A549 (cell line): ENCODE data around the gene FNIP1. TPM values are rescaled to one million over a fixed set of nuclear protein-coding genes. Genes with fewer than 3 reads are reported as not detected.
A peak's percentile ranks its signal among the peaks of the same experiment; 100 is the strongest.

Experiments used
- ATAC-seq, 2 experiments: fragments of 200-7000 bp in 1 of 2; fragments of >200 bp in 1 of 2; cut with Nextera tagmentation in 1 of 2; cut with Tn5 transposase in 1 of 2; 3 replicates each; pipeline versions ENCODE4 v1.8.0 to v1.9.1; 2018 to 2020; ENCODE audit warnings: mild to moderate bottlenecking in 1 of 2, moderate library complexity in 1 of 2
- CTCF ChIA-PET: fragments of 300-600 bp; sonication (Branson Sonifier 250); formaldehyde crosslinking; extraction: SDS; loops from one replicate; lab custom pipeline; 2021; ENCODE audit warnings: antibody characterized with exemption, inconsistent platforms; lab: Yijun Ruan, JAX
- POLR2A ChIA-PET: fragments of 350-600 bp; formaldehyde crosslinking; extraction: SDS; loops from one replicate; lab custom pipeline; 2021; ENCODE audit warnings: antibody characterized with exemption, inconsistent platforms; lab: Yijun Ruan, JAX
- DNase-seq, 2 experiments: peaks; one replicate each; pipeline versions ENCODE4 v3.0.0 to v3.0.0-alpha.2; 2011 to 2016; ENCODE audit warnings: low read depth in 1 of 2, low spot score in 1 of 2
- FAIRE-seq: peaks from 2 replicates; lab custom pipeline; 2011; peaks lifted over from hg19 to GRCh38; lab: Jason Lieb, UNC
- H3K27ac ChIP-seq, 2 experiments: fragments of >200 bp; sonication (Bioruptor Twin); formaldehyde crosslinking; 3 replicates each; pipeline ENCODE4 v1.5.1; 2016 to 2017
- H3K4me1 ChIP-seq: fragments of >200 bp; sonication (Bioruptor Twin); formaldehyde crosslinking; 3 replicates; pipeline ENCODE4 v1.6.1; 2016
- H3K4me2 ChIP-seq: fragments of >200 bp; sonication (Bioruptor Twin); formaldehyde crosslinking; 3 replicates; pipeline ENCODE4 v1.6.1; 2016
- H3K4me3 ChIP-seq: fragments of >200 bp; sonication (Bioruptor Twin); formaldehyde crosslinking; 3 replicates; pipeline ENCODE4 v1.5.1; 2016
- H3K9me3 ChIP-seq: fragments of >200 bp; sonication (Bioruptor Twin); formaldehyde crosslinking; 3 replicates; pipeline ENCODE4 v1.6.1; 2016
- BCL3 ChIP-seq: fragments of >200 bp; sonication (Bioruptor Twin); formaldehyde crosslinking; IDR thresholded peaks from 3 replicates; pipeline ENCODE4 v1.6.1; 2016
- CBX2 ChIP-seq: fragments of 200-600 bp; sonication (generic); IDR thresholded peaks from 2 replicates; pipeline ENCODE4 v1.6.1; 2016; ENCODE audit warnings: low read depth, mild to moderate bottlenecking, borderline replicate concordance
- CEBPB ChIP-seq, 2 experiments: fragments of >200 bp in 1 of 2; sonication (Bioruptor Twin) in 1 of 2; formaldehyde crosslinking in 1 of 2; IDR thresholded peaks; 2 replicates each; pipeline ENCODE4 v1.6.1; 2012 to 2016
- CHD2 ChIP-seq: fragments of 150-350 bp; IDR thresholded peaks from 2 replicates; pipeline ENCODE4 v1.6.1; 2014; ENCODE audit warnings: low read length; ENCODE audit not compliant: partially characterized antibody
- EHMT2 ChIP-seq: fragments of 200-600 bp; sonication (generic); IDR thresholded peaks from 2 replicates; pipeline ENCODE4 v1.6.1; 2016; ENCODE audit warnings: antibody characterized with exemption, low read depth, mild to moderate bottlenecking, moderate library complexity
- EP300 ChIP-seq, 2 experiments: fragments of >200 bp; sonication (Bioruptor Twin); formaldehyde crosslinking; IDR thresholded peaks; 2 replicates in 1 of 2; 3 replicates in 1 of 2; pipeline ENCODE4 v1.6.1; 2016 to 2017
- FOSL2 ChIP-seq, 2 experiments: fragments of 450-650 bp in 1 of 2; fragments of >200 bp in 1 of 2; sonication (Bioruptor Twin) in 1 of 2; formaldehyde crosslinking; IDR thresholded peaks; 2 replicates each; pipeline versions ENCODE4 v1.5.0 to v1.6.1; 2016 to 2020; ENCODE audit warnings: mild to moderate bottlenecking in 1 of 2, moderate library complexity in 1 of 2
- GATA3 ChIP-seq: IDR thresholded peaks from 2 replicates; pipeline ENCODE4 v1.6.1; 2012; ENCODE audit warnings: borderline replicate concordance
- HDAC2 ChIP-seq: fragments of 200-600 bp; sonication (generic); IDR thresholded peaks from 2 replicates; pipeline ENCODE4 v1.6.1; 2016
- HEYL ChIP-seq: fragments of 250-450 bp; sonication (Bioruptor Pico); IDR thresholded peaks from 2 replicates; pipeline ENCODE4 v1.8.0; 2021; ENCODE audit warnings: mild to moderate bottlenecking, moderate library complexity
- HOXA7 ChIP-seq: fragments of 250-450 bp; sonication (Bioruptor Pico); IDR thresholded peaks from 2 replicates; pipeline ENCODE4 v1.5.0; 2020; ENCODE audit warnings: mild to moderate bottlenecking, moderate library complexity
- HOXB13 ChIP-seq: fragments of 250-450 bp; sonication (Bioruptor Pico); IDR thresholded peaks from 2 replicates; pipeline ENCODE4 v1.5.0; 2020; ENCODE audit warnings: low read depth, mild to moderate bottlenecking, moderate library complexity
- MAFK ChIP-seq: fragments of 450-650 bp; IDR thresholded peaks from 2 replicates; pipeline ENCODE4 v1.6.1; 2014; ENCODE audit not compliant: partially characterized antibody
- MAZ ChIP-seq: fragments of 150-350 bp; IDR thresholded peaks from 2 replicates; pipeline ENCODE4 v1.6.1; 2014; ENCODE audit warnings: antibody characterized with exemption, low read depth, low read length, borderline replicate concordance
- NFE2L2 ChIP-seq: fragments of 150-350 bp; conservative IDR thresholded peaks from 2 replicates; pipeline ENCODE4 v1.6.1; 2014; ENCODE audit warnings: low read length
- NR3C1 ChIP-seq: fragments of >200 bp; sonication (Bioruptor Twin); formaldehyde crosslinking; IDR thresholded peaks from 3 replicates; pipeline ENCODE4 v1.6.1; 2017
- PHF8 ChIP-seq: fragments of 200-600 bp; sonication (generic); IDR thresholded peaks from 2 replicates; pipeline ENCODE4 v1.6.1; 2016; ENCODE audit warnings: low read depth, mild to moderate bottlenecking, antibody characterized with exemption, moderate library complexity, borderline replicate concordance
- POLR2AphosphoS2 ChIP-seq: conservative IDR thresholded peaks from 2 replicates; pipeline ENCODE4 v1.6.1; 2012; ENCODE audit warnings: low read length, improper control_type of control experiment, inconsistent platforms
- RAD21 ChIP-seq, 2 experiments: fragments of >200 bp in 1 of 2; sonication (Bioruptor Twin) in 1 of 2; formaldehyde crosslinking in 1 of 2; IDR thresholded peaks in 1 of 2; conservative IDR thresholded peaks in 1 of 2; 2 replicates in 1 of 2; 3 replicates in 1 of 2; pipeline ENCODE4 v1.6.1; 2012 to 2018; ENCODE audit warnings: inconsistent platforms in 1 of 2
- SMC3 ChIP-seq: fragments of >200 bp; sonication (Bioruptor Twin); formaldehyde crosslinking; IDR thresholded peaks from 3 replicates; pipeline ENCODE4 v1.6.1; 2018; ENCODE audit warnings: inconsistent platforms
- TFCP2L1 ChIP-seq: fragments of 250-450 bp; sonication (Bioruptor Pico); IDR thresholded peaks from 2 replicates; pipeline ENCODE4 v1.5.0; 2021; ENCODE audit warnings: mild to moderate bottlenecking
- ZFP36 ChIP-seq: fragments of 450-650 bp; IDR thresholded peaks from 2 replicates; pipeline ENCODE4 v1.6.1; 2014; ENCODE audit warnings: borderline replicate concordance; ENCODE audit not compliant: partially characterized antibody
- ZNF302 ChIP-seq: fragments of 250-450 bp; sonication (Bioruptor Pico); IDR thresholded peaks from 2 replicates; pipeline ENCODE4 v1.9.0; 2021; ENCODE audit warnings: inconsistent platforms, mild to moderate bottlenecking, moderate library complexity
- WGBS: methylation state at CpG from one replicate; pipeline ENCODE4 v1.1.6; 2017; ENCODE audit errors: missing lambda C conversion rate; 5-methylcytosine and 5-hydroxymethylcytosine counted together
- polyA plus RNA-seq, 4 experiments: library from polyadenylated mRNA; depleted of rRNA in 3 of 4; stranded (reverse); fragments of >200 nt; fragmentation: RNase III in 1 of 4; extraction: RNeasy Plus Mini Kit Qiagen cat#74134 plus additional on column Dnase treatment in 1 of 4; gene quantifications; 2 replicates in 3 of 4; 3 replicates in 1 of 4; pipeline ENCODE4 v1.2.3, GENCODE V29; 2011 to 2017
- TF ChIP-seq, protein P1 (sequence below): fragments of 150-350 bp; IDR thresholded peaks from 2 replicates; pipeline ENCODE4 v1.6.1; 2014; ENCODE audit warnings: low read depth, mild to moderate bottlenecking, low read length
- TF ChIP-seq, protein P2 (sequence below): fragments of 250-450 bp; sonication (Bioruptor Pico); IDR thresholded peaks from 2 replicates; pipeline ENCODE4 v1.5.0; 2020; ENCODE audit warnings: low read depth, mild to moderate bottlenecking, moderate library complexity

FNIP1 gene
- polyA plus RNA-seq, 2 of the 4 experiments (the other 2 are of a cell fraction): 7.5 to 9.6 TPM

DNA sequence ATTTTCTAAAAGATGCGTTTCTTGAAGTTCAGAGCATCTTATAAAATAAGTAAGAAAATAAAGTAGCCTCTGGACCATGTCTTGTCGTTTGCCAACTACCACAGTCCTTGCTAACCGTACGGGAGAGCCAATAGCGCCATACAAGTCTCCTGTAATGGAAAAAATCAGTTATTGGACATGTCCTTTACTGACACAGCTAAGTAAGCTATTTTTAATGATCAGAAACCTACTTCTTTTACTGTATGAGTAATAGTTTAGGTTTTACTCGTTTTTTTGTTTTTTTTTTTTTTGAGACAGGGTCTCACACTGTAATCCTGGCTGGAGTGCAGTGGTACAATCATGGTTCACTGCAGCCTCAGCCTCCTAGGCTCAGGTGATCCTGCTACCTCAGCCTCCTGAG, 124.0 kb downstream of the FNIP1 start:
- TF ChIP-seq GATA3: no peak
- no peak for TF ChIP-seq NR3C1
- TF ChIP-seq PHF8: no peak
- TF ChIP-seq MAZ: no peak
- DNase-seq (no peak), ATAC-seq (0 out of 6 replicates have a peak, but pooled peaks of 1 of the 2 experiments have one; percentile 22), FAIRE-seq (no peak)
- no peaks in the 10 kb centered on the region for H3K9me3 ChIP-seq
- H3K4me2 ChIP-seq: peak overlapping the region; percentile 20; the same call in 2 of the 3 replicates
- POLR2A ChIA-PET: no interaction called here
- WGBS: 81% methylated on average over 6 of the region's 6 CpGs
- H3K4me3 ChIP-seq: no peak overlapping the region
- CTCF ChIA-PET: interaction anchor here (1.7 kb wide), 1 partner anchor 10 kb away, joined by 5 read pairs; no protein-coding TSS in a partner anchor
- H3K4me1 ChIP-seq: peaks cover 11% of the 10 kb centered on the region
- H3K27ac ChIP-seq: peak overlapping the region in 1 of 2 experiments; percentile 9; a peak in 1 of 6 replicates

GRCh38 chr5:131671994-131672655, 124.7 kb downstream of the FNIP1 start:
- WGBS: 30% methylated on average over 2 of the region's 2 CpGs
- Histone ChIP-seq H3K4me3 (no peak overlapping the region), H3K4me1 (peaks cover 11% of the 10 kb centered on the region), H3K4me2 (peak overlapping the region; percentile 20; the same call in 2 of the 3 replicates), H3K9me3 (no peaks in the 10 kb centered on the region), H3K27ac (peak overlapping the region in 1 of 2 experiments; percentile 14; a peak in 2 of 6 replicates)
- ATAC-seq: peak; percentile 71 to 83
- no peak for TF ChIP-seq NFE2L2
- TF ChIP-seq MAFK: peak; percentile 6
- ChIA-PET CTCF (interaction anchor here (1.5 to 1.7 kb wide), 2 partner anchors 9 to 83 kb away, joined by 5 read pairs; no protein-coding TSS in a partner anchor), POLR2A (interaction anchor here (0.5 kb wide), 1 partner anchor 16 kb away, joined by 7 read pairs; no protein-coding TSS in a partner anchor)
- DNase-seq: peak in 1 of 2 experiments; percentile 43
- no peak for FAIRE-seq

DNA sequence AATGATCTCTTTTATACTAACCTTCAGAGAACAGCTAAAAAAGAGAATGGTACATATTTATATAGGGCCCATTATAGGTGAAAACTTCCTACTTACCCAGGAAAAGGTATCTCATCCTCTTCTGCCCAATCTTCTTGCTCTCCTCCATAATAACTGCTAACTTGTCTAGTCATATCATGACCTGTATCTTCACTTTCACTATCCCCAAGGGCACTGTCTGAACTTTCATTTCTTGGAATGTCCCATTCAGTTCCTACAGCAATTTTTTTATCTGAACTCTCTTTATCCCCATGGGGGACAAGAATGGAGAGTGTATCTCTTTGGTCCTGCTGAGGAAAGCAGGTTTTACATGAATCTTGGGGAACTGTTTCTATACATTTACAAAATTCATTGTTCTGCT, 125.4 kb downstream of the FNIP1 start:
- Histone ChIP-seq H3K9me3 (no peaks in the 10 kb centered on the region), H3K4me3 (no peak overlapping the region), H3K4me1 (peaks cover 11% of the 10 kb centered on the region), H3K27ac (no peak overlapping the region), H3K4me2 (no peak overlapping the region)
- TF ChIP-seq HOXB13 (CRISPR knock-in tag): no peak
- no peak for TF ChIP-seq FOSL2 (IDR thresholded peaks at IDR 0.05)
- TF ChIP-seq FOSL2 (CRISPR knock-in tag; IDR thresholded peaks at IDR 0.05): no peak
- no peak for TF ChIP-seq HEYL (CRISPR knock-in tag)
- TF ChIP-seq HDAC2: no peak
- no peak for TF ChIP-seq EHMT2
- no peak for TF ChIP-seq EP300 (IDR thresholded peaks at IDR 0.05)
- TF ChIP-seq SMC3: no peak
- TF ChIP-seq GATA3: no peak
- no peak for TF ChIP-seq ZNF302 (CRISPR knock-in tag)
- no peak for TF ChIP-seq CBX2
- DNase-seq (no peak), FAIRE-seq (no peak), ATAC-seq (no peak)
- ChIA-PET POLR2A (interaction anchor here (0.5 kb wide), 1 partner anchor 17 kb away, joined by 7 read pairs; no protein-coding TSS in a partner anchor), CTCF (interaction anchor here (1.5 kb wide), 1 partner anchor 82 kb away, joined by 5 read pairs; no protein-coding TSS in a partner anchor)

- FAIRE-seq: no peak
- CTCF ChIA-PET: no interaction called here
- no peak for TF ChIP-seq NFE2L2
- TF ChIP-seq HEYL (CRISPR knock-in tag): no peak
- no peak for TF ChIP-seq POLR2AphosphoS2
- no peak for TF ChIP-seq BCL3
- TF ChIP-seq, protein P1, sequence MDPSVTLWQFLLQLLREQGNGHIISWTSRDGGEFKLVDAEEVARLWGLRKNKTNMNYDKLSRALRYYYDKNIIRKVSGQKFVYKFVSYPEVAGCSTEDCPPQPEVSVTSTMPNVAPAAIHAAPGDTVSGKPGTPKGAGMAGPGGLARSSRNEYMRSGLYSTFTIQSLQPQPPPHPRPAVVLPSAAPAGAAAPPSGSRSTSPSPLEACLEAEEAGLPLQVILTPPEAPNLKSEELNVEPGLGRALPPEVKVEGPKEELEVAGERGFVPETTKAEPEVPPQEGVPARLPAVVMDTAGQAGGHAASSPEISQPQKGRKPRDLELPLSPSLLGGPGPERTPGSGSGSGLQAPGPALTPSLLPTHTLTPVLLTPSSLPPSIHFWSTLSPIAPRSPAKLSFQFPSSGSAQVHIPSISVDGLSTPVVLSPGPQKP: no peak
- no peak for TF ChIP-seq ZFP36
- TF ChIP-seq CHD2: no peak
- no peak for TF ChIP-seq ZNF302 (CRISPR knock-in tag)
- no peak for TF ChIP-seq RAD21 (conservative IDR thresholded peaks at IDR 0.05 in 1 of 2, IDR thresholded peaks at IDR 0.05 in 1 of 2)
- TF ChIP-seq TFCP2L1 (CRISPR knock-in tag): no peak
- no peak for TF ChIP-seq CEBPB (IDR thresholded peaks at IDR 0.05)
- TF ChIP-seq MAZ: no peak
- TF ChIP-seq FOSL2 (IDR thresholded peaks at IDR 0.05): no peak
- no peak for TF ChIP-seq FOSL2 (CRISPR knock-in tag; IDR thresholded peaks at IDR 0.05)
- TF ChIP-seq, protein P2, sequence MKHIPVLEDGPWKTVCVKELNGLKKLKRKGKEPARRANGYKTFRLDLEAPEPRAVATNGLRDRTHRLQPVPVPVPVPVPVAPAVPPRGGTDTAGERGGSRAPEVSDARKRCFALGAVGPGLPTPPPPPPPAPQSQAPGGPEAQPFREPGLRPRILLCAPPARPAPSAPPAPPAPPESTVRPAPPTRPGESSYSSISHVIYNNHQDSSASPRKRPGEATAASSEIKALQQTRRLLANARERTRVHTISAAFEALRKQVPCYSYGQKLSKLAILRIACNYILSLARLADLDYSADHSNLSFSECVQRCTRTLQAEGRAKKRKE (CRISPR knock-in tag): no peak
- TF ChIP-seq HOXA7 (CRISPR knock-in tag): no peak
- ATAC-seq: no peak
- no peak overlapping the region for H3K4me2 ChIP-seq
- POLR2A ChIA-PET: no interaction called here
- no peak overlapping the region for H3K27ac ChIP-seq
- H3K4me1 ChIP-seq: peaks cover 10% of the 10 kb centered on the region
- no peak for DNase-seq
- H3K9me3 ChIP-seq: no peaks in the 10 kb centered on the region
- 91% methylated on average over 1 of the region's 1 CpG for WGBS
- H3K4me3 ChIP-seq: no peak overlapping the region
Measured at GRCh38 chr5:131664929-131665328, 131.9 kb downstream of the FNIP1 start.
